NOMO-1 treated with DMSO at 0.1 percent for 48 hours (cell line): ENCODE measurements around the gene CRIP2.

ENCODE experiments used
- DNase-seq: peaks from one replicate; lab custom pipeline; 2025; ENCODE audit not compliant: unreplicated experiment; lab: John Stamatoyannopoulos, UW

Gene CRIP2

GRCh38 chr14:105475269-105476096 is 862 bp downstream of the CRIP2 start:
- DNase-seq, result no peak

GRCh38 chr14:105476097-105476830 is 1.6 kb downstream of the CRIP2 start:
- no peak for DNase-seq

- no peak for DNase-seq
These were observed 2.4 kb downstream of the CRIP2 start for GRCh38 chr14:105476831-105477659.

GRCh38 chr14:105477660-105478397 is 3.2 kb downstream of the CRIP2 start:
- peak; percentile 35 for DNase-seq

- DNase-seq, result no peak
These were observed 4.0 kb downstream of the CRIP2 start for GRCh38 chr14:105478398-105479251.

GRCh38 chr14:105479431-105480158 is 5.0 kb downstream of the CRIP2 start:
- no peak for DNase-seq

- DNase-seq, result no peak
These were observed 5.7 kb downstream of the CRIP2 start for GRCh38 chr14:105480199-105480746.

- DNase-seq, result peak; percentile 83
These were observed 6.5 kb downstream of the CRIP2 start for GRCh38 chr14:105480807-105481801.

- peak; percentile 96 for DNase-seq
These were observed 7.4 kb downstream of the CRIP2 start for GRCh38 chr14:105481886-105482457.

- no peak for DNase-seq
These were observed 8.0 kb downstream of the CRIP2 start for GRCh38 chr14:105482486-105483110.

GRCh38 chr14:105483300-105484068 is 8.9 kb downstream of the CRIP2 start:
- DNase-seq, result no peak

- no peak for DNase-seq
These were observed 9.7 kb downstream of the CRIP2 start for GRCh38 chr14:105484069-105484996.

- DNase-seq, result no peak
These were observed 10.4 kb downstream of the CRIP2 start for GRCh38 chr14:105484997-105485393.

- DNase-seq, result peak; percentile 30
These were observed 11.1 kb downstream of the CRIP2 start for GRCh38 chr14:105485739-105486162.
